Frontal cortex (tissue), 4 donors: ENCODE measurements around the gene NDUFA11. TPM values are rescaled to one million over a fixed set of nuclear protein-coding genes. Genes with fewer than 3 reads are reported as not detected.
A peak's percentile ranks its signal among the peaks of the same experiment; 100 is the strongest.

Experiments
- DNase-seq, 2 donors: peaks; one replicate each; pipeline ENCODE4 v3.0.0; 2012; ENCODE audit warnings: low spot score in 2 of 2
- FAIRE-seq: peaks from 2 replicates; lab custom pipeline; 2012; peaks lifted over from hg19 to GRCh38; lab: Jason Lieb, UNC
- total RNA-seq: library from RNA; depleted of rRNA; stranded (reverse); fragments of >200 nt; gene quantifications from one replicate; pipeline ENCODE4 v1.2.3, GENCODE V29; 2014
- donor health status: control.
- donor health status: control.
- donor health status: control.

The NDUFA11 gene
- total RNA-seq, 1 donor from 2014 or later = 97.8 TPM

DNA sequence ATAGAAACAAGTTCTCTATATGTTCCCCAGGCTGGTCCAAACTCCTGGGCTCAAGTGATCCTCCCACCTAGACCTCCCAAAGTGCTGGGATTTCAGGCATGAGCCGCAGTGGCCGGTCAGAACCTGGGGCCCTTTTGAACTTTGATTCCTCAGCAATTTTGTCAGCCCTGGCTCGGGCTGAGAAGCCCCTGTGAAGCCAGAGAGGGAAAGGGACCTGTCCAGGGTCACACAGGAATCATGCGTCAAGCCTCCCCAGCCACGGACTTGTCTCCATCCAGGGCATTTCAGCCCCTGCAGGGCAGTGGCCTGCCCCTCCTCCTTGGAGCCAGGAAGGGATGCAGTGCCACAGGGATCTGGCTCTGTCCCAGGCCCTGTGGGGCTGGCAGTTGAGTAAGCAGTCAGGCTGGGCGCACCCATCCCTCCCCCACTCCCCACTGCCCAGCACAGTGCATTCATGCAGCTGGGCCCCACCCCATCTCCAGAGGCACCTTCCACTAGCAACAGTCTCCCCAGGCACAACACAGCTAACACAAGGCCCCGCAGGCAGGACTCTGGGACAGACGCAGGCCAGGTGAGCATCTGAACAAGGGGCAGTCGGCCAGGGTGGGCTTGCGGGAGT is 10.3 kb upstream of the NDUFA11 start, which contains the start of gene CAPS:
Gene CAPS (plus strand): TSS at position 516 of the 619 bp plus-strand sequence. CDS start 153 bp downstream, outside the sequence.
- peak; percentile 58 to 62 for DNase-seq
- no peak for FAIRE-seq

DNA sequence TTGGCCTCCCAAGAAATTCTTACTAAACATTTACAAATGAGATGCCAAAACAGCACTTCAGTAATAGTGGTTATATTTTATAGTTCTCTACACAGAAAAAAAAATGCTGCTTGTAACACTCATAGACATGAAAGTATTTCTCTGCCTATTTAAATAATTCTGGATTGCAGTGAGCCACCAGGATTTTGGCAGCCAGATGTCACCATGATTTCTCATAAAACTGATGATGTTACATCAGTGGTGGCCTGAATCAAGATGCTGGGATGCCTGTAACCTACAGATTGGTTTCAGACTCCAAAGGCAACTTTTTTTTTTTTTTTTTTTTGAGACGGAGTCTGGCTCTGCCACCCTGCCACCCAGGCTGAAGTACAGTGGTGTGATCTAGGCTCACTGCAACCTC is 7.8 kb upstream of the NDUFA11 start:
- DNase-seq (no peak), FAIRE-seq (no peak)

DNA sequence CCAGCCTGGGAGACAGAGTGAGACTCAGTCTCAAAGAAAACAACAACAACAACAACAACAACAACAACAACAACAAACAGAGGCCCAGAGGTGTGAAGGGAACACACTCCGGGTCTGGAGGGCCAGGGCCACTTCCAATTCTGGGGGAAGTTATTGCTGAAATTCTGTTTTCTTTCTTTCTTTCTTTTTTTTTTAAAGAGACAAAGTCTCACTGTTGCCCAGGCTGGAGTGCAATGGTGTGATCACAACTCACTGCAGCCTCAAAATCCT is 7.0 kb upstream of the NDUFA11 start:
- DNase-seq (no peak), FAIRE-seq (no peak)

DNA sequence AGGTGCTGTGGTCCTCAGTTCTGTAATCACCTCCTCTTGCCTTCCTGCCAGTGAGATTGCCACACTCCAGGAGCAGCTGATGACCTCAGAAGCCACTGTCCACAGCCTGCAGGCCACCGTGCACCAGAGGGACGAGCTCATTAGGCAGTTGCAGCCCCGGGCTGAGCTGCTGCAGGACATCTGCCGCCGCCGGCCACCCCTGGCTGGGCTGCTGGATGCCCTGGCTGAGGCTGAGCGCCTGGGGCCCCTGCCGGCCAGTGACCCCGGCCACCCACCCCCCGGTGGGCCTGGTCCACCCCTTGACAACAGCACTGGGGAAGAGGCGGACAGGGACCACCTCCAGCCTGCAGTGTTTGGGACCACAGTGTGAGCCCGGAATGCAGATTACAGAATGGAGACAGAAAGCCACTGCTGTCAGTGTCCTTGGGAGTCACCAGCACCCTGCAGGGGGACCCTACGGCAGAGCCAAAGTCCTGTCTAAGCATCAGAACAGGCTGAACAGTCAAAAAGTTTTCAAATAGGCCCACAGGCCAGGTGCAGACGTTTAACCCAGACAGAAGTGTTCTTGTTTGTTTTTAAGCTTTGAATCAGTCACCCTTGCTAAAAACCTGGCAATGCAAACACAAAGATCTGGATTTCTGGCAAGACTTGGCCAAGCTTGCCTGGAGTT is 5.3 kb upstream of the NDUFA11 start:
- DNase-seq (no peak), FAIRE-seq (no peak)

- FAIRE-seq (no peak), DNase-seq (no peak)
These were observed 3.7 kb upstream of the NDUFA11 start for GRCh38 chr19:5907241-5907640.

GRCh38 chr19:5905114-5905778 is 1.7 kb upstream of the NDUFA11 start:
- no peak for DNase-seq

GRCh38 chr19:5904352-5905113 is 943 bp upstream of the NDUFA11 start, which contains the start of gene VMAC:
Gene VMAC (plus strand): TSS chr19:5904872. CDS start chr19:5904891, 19 bp downstream.
- DNase-seq (peak; percentile 96), FAIRE-seq (peak; percentile 97)

More at GRCh38 chr19:5905114-5905778, 1.7 kb upstream of the NDUFA11 start:
- no peak for FAIRE-seq

DNA sequence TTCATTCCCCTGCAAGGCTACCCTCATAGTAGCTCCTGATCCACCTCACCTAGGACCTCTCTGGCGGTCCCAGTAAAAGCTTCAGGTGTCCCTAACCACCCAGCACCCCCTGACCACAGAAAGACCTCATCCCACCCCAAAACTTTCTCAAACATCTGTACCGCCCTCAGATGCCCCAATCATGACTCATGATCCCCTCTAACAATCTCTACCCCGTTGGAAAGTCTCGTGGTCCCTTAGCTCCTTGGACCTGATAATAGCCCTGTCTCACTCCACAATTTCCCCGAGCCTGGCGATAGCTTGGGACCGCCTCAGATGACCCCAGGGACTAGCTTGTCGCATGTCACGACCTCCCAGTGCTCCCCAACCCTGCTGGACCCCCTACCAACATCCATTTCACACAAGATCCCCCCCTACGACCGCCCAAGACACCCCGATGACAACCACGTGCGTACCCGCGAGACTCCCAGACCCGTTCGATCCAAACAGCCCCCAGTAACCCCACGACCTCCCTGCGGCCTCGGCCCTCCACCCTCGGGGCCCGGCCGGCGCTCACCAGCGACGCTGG is 450 bp downstream of the NDUFA11 start:
- FAIRE-seq = no peak
- no peak for DNase-seq

DNA sequence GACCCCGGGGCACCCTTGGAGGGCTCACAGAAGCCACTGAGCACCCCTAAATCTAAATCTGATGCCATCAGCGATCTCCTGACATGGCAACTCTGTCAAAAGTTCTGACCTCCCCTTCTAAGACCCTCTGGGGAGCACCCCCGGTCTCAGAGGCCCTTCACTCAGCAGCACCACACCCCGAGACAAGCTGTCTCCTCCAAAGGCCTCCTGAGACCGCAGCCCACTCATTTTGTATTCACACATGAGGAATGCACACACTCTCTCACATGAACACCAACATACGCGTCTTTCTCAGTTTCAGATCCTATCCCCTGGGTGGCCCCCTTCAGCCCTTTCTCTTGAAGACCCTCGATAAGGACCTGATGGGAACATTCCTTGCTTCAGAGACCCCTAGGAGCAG is 2.6 kb downstream of the NDUFA11 start:
- FAIRE-seq = no peak

DNA sequence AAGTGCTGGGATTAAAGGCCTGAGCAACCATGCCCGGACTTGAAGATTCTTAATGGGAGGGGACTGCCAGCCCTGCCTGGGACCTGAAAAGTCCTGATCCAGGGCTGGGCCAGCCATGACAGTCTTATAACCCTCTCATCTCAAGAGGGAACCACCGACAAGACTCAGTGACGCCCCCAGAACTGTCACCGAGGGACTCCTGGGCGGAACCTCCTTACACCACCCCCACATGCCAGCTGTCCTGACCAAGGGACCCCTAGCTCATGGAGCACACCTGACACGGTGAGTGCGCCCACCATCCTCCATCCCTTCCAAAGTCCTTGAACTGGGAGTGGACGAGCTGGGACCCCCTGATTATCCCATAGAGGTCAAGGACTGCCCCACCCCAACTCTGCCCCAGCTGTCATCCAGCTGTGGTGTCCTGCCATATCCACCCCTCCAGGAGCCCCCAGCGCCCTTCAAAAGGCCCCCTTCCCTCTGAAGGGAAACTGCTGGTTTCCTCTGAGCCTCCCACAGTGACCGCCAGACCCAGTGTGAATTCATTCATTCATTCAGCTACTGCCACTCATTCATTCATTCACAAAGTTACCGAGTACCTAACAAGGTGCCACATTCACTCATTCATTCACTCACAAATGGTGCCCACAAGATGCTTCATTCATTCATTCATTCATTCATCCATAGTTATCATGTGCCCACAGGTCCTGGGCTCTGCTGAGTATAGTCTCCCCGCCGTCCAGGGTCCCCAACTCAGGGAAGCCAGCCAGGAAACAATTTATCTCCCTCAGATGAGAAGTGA is 3.7 kb downstream of the NDUFA11 start:
- DNase-seq (no peak), FAIRE-seq (no peak)

More for the DNA sequence above, 2.6 kb downstream of the NDUFA11 start:
- DNase-seq = no peak

- no peak for FAIRE-seq
- no peak for DNase-seq
These were observed 6.2 kb downstream of the NDUFA11 start for GRCh38 chr19:5897189-5897969.

GRCh38 chr19:5896365-5897076 is 7.1 kb downstream of the NDUFA11 start:
- DNase-seq = no peak
- no peak for FAIRE-seq

- FAIRE-seq (no peak), DNase-seq (no peak)
These were observed 7.7 kb downstream of the NDUFA11 start for GRCh38 chr19:5895890-5896289.

- FAIRE-seq = no peak
- DNase-seq = no peak
These were observed 8.2 kb downstream of the NDUFA11 start for GRCh38 chr19:5895409-5895808.

GRCh38 chr19:5894704-5895349 is 8.8 kb downstream of the NDUFA11 start:
- FAIRE-seq (no peak), DNase-seq (no peak)

GRCh38 chr19:5893907-5894703 is 9.5 kb downstream of the NDUFA11 start:
- DNase-seq (no peak), FAIRE-seq (no peak)
